Measurements from ENCODE around the gene TBC1D22A. TPM values are rescaled to one million over a fixed set of nuclear protein-coding genes. Genes with fewer than 3 reads are reported as not detected.

Gene TBC1D22A
- total RNA-seq, 1 donor from 2014 or later = 10.6 TPM

DNA sequence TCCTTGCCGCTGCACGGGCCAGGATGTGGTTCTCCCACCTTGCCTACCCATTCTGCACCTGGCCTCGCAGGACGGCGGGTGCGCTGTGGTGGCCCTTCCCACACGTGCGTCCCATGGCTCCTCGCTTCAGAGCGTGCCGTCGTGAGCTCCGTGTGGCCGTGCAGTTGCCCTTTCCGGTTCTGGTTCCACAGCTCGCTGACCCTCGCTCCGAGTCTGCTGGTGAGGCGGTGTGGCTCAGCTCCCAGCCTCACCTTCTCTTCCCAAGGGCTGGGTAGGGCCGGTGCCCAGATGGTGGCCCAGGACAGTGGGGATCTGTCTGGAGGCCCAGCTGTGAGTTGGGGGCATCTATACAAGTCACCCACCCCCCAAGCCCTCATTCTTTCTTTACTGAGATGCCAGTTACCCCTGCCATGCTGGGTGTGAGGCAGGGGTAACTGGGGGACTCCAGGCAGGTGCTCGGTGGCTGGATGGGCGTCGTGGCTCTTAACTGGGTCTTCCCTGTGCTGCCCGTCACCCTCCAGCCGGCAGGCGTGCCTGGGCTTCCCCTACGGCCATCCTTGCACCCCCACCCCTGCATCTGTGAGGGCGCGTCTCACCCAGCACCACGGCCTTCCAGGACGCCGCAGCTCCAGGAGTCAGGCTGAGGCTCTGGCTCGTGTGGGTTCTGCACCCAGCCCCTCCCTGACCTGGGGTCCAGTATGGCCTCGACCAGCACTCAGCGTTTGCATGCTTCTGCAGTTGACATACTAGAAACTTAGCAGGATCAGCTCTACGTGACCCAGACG lies 395.2 kb downstream of the TBC1D22A start:
- TF ChIP-seq, protein P1, sequence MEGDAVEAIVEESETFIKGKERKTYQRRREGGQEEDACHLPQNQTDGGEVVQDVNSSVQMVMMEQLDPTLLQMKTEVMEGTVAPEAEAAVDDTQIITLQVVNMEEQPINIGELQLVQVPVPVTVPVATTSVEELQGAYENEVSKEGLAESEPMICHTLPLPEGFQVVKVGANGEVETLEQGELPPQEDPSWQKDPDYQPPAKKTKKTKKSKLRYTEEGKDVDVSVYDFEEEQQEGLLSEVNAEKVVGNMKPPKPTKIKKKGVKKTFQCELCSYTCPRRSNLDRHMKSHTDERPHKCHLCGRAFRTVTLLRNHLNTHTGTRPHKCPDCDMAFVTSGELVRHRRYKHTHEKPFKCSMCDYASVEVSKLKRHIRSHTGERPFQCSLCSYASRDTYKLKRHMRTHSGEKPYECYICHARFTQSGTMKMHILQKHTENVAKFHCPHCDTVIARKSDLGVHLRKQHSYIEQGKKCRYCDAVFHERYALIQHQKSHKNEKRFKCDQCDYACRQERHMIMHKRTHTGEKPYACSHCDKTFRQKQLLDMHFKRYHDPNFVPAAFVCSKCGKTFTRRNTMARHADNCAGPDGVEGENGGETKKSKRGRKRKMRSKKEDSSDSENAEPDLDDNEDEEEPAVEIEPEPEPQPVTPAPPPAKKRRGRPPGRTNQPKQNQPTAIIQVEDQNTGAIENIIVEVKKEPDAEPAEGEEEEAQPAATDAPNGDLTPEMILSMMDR (IDR thresholded peaks at IDR 0.05) = no peak
- TF ChIP-seq EZH2phosphoT487 (IDR thresholded peaks at IDR 0.05) (no peak), EZH2 (IDR thresholded peaks at IDR 0.05) (no peak)
- no peaks in the 10 kb centered on the region for H3K36me3 ChIP-seq
- no peak overlapping the region for H3K4me2 ChIP-seq
- no peak overlapping the region for H2AFZ ChIP-seq (replicated peaks)
- H4K20me1 ChIP-seq (ENCODE audit: low read depth) = no peaks in the 10 kb centered on the region
- no peaks in the 10 kb centered on the region for H3K4me1 ChIP-seq
- H3K4me3 ChIP-seq = no peak overlapping the region
- H3K4me3 Mint-ChIP-seq = no peak overlapping the region
- no peak overlapping the region for H3K27ac ChIP-seq
- H3K79me2 ChIP-seq (ENCODE audit: low read depth) = no peaks in the 10 kb centered on the region
- no peaks in the 10 kb centered on the region for H3K36me3 Mint-ChIP-seq
- H3K9me3 ChIP-seq (ENCODE audit: low read depth) = no peaks in the 10 kb centered on the region
- H3F3A ChIP-seq (ENCODE audit: low read depth) = no peaks in the 10 kb centered on the region
- H3K9me3 Mint-ChIP-seq = no peaks in the 10 kb centered on the region
- H3K27me3 Mint-ChIP-seq (ENCODE audit: insufficient read depth, low read depth) = peaks cover 3% of the 10 kb centered on the region
- peaks cover 10% of the 10 kb centered on the region for H3K4me1 Mint-ChIP-seq
- H3K27ac Mint-ChIP-seq = no peak overlapping the region
- H3K9ac ChIP-seq = no peak overlapping the region
- H3K27me3 ChIP-seq = no peaks in the 10 kb centered on the region
- no peak for DNase-seq (ENCODE audit: low spot score)

DNA sequence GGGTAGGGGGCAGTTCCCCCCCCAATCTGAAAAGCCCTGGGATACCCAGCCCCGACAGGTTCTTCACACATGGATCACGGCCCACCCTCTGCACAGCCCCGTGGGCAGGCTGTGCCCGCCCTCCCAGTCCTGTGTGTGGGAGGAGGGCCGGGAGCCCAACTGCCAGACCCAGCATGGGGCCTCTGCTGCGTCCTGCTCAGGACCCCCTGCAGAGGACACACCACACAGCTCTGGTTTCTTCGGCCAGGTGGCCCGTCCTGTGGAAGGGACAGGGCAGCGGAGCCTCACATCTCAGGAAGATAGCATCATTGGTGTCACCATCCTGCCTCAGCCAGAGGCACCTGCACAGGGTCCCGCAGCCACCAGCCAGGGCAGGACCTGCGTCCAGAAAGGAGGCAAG lies 396.0 kb downstream of the TBC1D22A start:
- no peaks in the 10 kb centered on the region for H3K27me3 ChIP-seq
- H4K20me1 ChIP-seq (ENCODE audit: low read depth) = no peaks in the 10 kb centered on the region
- DNase-seq (ENCODE audit: low spot score) = no peak
- no peaks in the 10 kb centered on the region for H3F3A ChIP-seq (ENCODE audit: low read depth)
- H3K4me2 ChIP-seq = no peak overlapping the region
- Mint-ChIP-seq H3K36me3 (no peaks in the 10 kb centered on the region), H3K9me3 (no peaks in the 10 kb centered on the region), H3K27me3 (ENCODE audit: insufficient read depth, low read depth) (peaks cover 6% of the 10 kb centered on the region), H3K4me1 (peaks cover 12% of the 10 kb centered on the region), H3K27ac (no peak overlapping the region), H3K4me3 (no peak overlapping the region)
- TF ChIP-seq EZH2phosphoT487 (IDR thresholded peaks at IDR 0.05) (no peak), EZH2 (IDR thresholded peaks at IDR 0.05) (no peak)
- TF ChIP-seq, protein P1 (IDR thresholded peaks at IDR 0.05) = no peak
- no peak overlapping the region for H3K4me3 ChIP-seq
- H2AFZ ChIP-seq (replicated peaks) = no peak overlapping the region
- no peaks in the 10 kb centered on the region for H3K4me1 ChIP-seq
- H3K9me3 ChIP-seq (ENCODE audit: low read depth) = no peaks in the 10 kb centered on the region
- H3K27ac ChIP-seq = no peak overlapping the region
- H3K36me3 ChIP-seq = no peaks in the 10 kb centered on the region
- H3K79me2 ChIP-seq (ENCODE audit: low read depth) = no peaks in the 10 kb centered on the region
- H3K9ac ChIP-seq = no peak overlapping the region

DNA sequence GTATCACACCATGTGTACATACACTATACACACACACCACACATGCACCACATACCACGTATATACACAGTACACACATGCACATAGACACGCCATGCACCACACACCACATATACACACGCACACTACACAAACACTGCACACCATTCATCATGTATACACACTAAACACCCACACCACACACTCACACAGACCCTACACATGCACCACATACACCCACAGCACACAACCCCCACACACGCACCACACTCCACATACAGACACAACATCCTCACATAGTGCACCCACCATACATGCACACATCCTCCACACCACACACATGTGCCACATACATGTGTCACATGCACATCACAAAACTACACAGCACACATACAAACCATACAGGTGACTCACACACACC lies 397.1 kb downstream of the TBC1D22A start:
- Histone ChIP-seq H3K79me2 (ENCODE audit: low read depth) (no peaks in the 10 kb centered on the region), H3K27me3 (no peaks in the 10 kb centered on the region), H3K9ac (no peak overlapping the region), H3K9me3 (ENCODE audit: low read depth) (no peaks in the 10 kb centered on the region), H3K27ac (no peak overlapping the region), H3K4me3 (no peak overlapping the region), H4K20me1 (ENCODE audit: low read depth) (no peaks in the 10 kb centered on the region), H3F3A (ENCODE audit: low read depth) (no peaks in the 10 kb centered on the region), H2AFZ (replicated peaks) (no peak overlapping the region), H3K4me1 (no peaks in the 10 kb centered on the region), H3K36me3 (no peaks in the 10 kb centered on the region), H3K4me2 (no peak overlapping the region)
- H3K9me3 Mint-ChIP-seq = no peaks in the 10 kb centered on the region
- no peak overlapping the region for H3K27ac Mint-ChIP-seq
- H3K4me1 Mint-ChIP-seq = peaks cover 16% of the 10 kb centered on the region
- TF ChIP-seq, protein P1 (IDR thresholded peaks at IDR 0.05) = no peak
- H3K4me3 Mint-ChIP-seq = no peak overlapping the region
- H3K27me3 Mint-ChIP-seq (ENCODE audit: insufficient read depth, low read depth) = peaks cover 6% of the 10 kb centered on the region
- H3K36me3 Mint-ChIP-seq = no peaks in the 10 kb centered on the region
- DNase-seq (ENCODE audit: low spot score) = no peak

All from neural progenitor cell (in vitro differentiated cells).